GM12875 (cell line): Measurements from ENCODE around the gene SEMA4B.
A peak's percentile ranks its signal among the peaks of the same experiment; 100 is the strongest.

Source experiments
- H3K4me3 ChIP-seq: one replicate; pipeline ENCODE4 v1.5.1; 2011; ENCODE audit warnings: low read depth, low read length, control low read depth
- CTCF ChIP-seq: IDR thresholded peaks from 2 replicates; pipeline ENCODE4 v1.5.1; 2011; ENCODE audit warnings: low read depth, mild to moderate bottlenecking, control low read depth, inconsistent platforms, low read length, moderate library complexity, borderline replicate concordance; ENCODE audit not compliant: insufficient read depth

SEMA4B gene

GRCh38 chr15:90228960-90229359, 27.8 kb downstream of the SEMA4B start:
- H3K4me3 ChIP-seq, result no peak overlapping the region
- TF ChIP-seq CTCF, result no peak

- no peak for TF ChIP-seq CTCF
- no peak overlapping the region for H3K4me3 ChIP-seq
Observed at GRCh38 chr15:90230071-90230494, 29.0 kb downstream of the SEMA4B start.

GRCh38 chr15:90230610-90231009, 29.5 kb downstream of the SEMA4B start:
- H3K4me3 ChIP-seq, result no peak overlapping the region
- no peak for TF ChIP-seq CTCF

- TF ChIP-seq CTCF, result no peak
- H3K4me3 ChIP-seq, result no peak overlapping the region
Observed at GRCh38 chr15:90231028-90232017, 30.2 kb downstream of the SEMA4B start.

GRCh38 chr15:90232196-90232595, 31.1 kb downstream of the SEMA4B start:
- TF ChIP-seq CTCF, result no peak
- H3K4me3 ChIP-seq, result no peak overlapping the region

GRCh38 chr15:90232941-90233386, 31.8 kb downstream of the SEMA4B start:
- H3K4me3 ChIP-seq, result peak overlapping the region; percentile 83
- no peak for TF ChIP-seq CTCF
